Mesodermal cell (in vitro differentiated cells): ENCODE results near the gene FBXL15. TPM values are rescaled to one million over a fixed set of nuclear protein-coding genes. Genes with fewer than 3 reads are reported as not detected.

ENCODE experiments used
- H3K27ac ChIP-seq: 2 replicates; pipeline ENCODE4 v1.7.0; 2013; ENCODE audit warnings: mild to moderate bottlenecking, low read depth, low read length, moderate library complexity; ENCODE audit not compliant: severe bottlenecking
- H3K36me3 ChIP-seq: 2 replicates; pipeline ENCODE4 v1.7.1; 2013; ENCODE audit warnings: mild to moderate bottlenecking, low read length, moderate library complexity; ENCODE audit not compliant: control insufficient read depth, insufficient read depth
- H3K4me1 ChIP-seq: one replicate; pipeline ENCODE4 v1.7.1; 2013; ENCODE audit warnings: mild to moderate bottlenecking, low read length; ENCODE audit not compliant: insufficient read depth, control insufficient read depth, poor library complexity, severe bottlenecking
- H3K4me3 ChIP-seq: 2 replicates; pipeline ENCODE4 v1.7.0; 2013; ENCODE audit warnings: low read length, control low read depth, mild to moderate bottlenecking; ENCODE audit not compliant: insufficient read depth, poor library complexity, severe bottlenecking; ENCODE audit errors: extremely low read depth
- H3K9me3 ChIP-seq: 2 replicates; pipeline ENCODE4 v1.7.1; 2013; ENCODE audit warnings: mild to moderate bottlenecking, low read length, moderate library complexity; ENCODE audit not compliant: control insufficient read depth
- WGBS, 2 experiments: methylation state at CpG; one replicate each; pipeline ENCODE4 v1.1.5; 2013; ENCODE audit warnings: missing lambda C conversion rate in 2 of 2; ENCODE audit not compliant: insufficient coverage in 2 of 2; 5-methylcytosine and 5-hydroxymethylcytosine counted together
- polyA plus RNA-seq, 2 experiments: library from polyadenylated mRNA; stranded (reverse); fragments of 50-300 nt; gene quantifications; one replicate each; pipeline ENCODE4 v1.2.3, GENCODE V29; 2013

FBXL15 gene
- 9.8 TPM for polyA plus RNA-seq (2013, experiment 1 of 2)
- polyA plus RNA-seq (2013, experiment 2 of 2): 7.5 TPM

- Histone ChIP-seq H3K4me3 (peak within 1 kb of the TSS; percentile 78), H3K36me3 (peaks cover 16% of the 10 kb centered on the region), H3K27ac (peak within 1 kb of the TSS; percentile 81), H3K9me3 (no peaks in the 10 kb centered on the region), H3K4me1 (peaks cover 6% of the 10 kb centered on the region)
- 0 to 1% methylated on average over 60 to 65 of the region's 66 CpGs for WGBS, 2 experiments
Measured at GRCh38 chr10:102420714-102421506, at the start of gene FBXL15. Gene FBXL15 (plus strand): TSS chr10:102420836. CDS start chr10:102421130, 294 bp downstream.

- WGBS, 2 experiments: 95% methylated on average over 2 of the region's 2 CpGs; no CpG with 5 or more reads in 1 of the 2 experiments
- H3K36me3 ChIP-seq: peaks cover 92% of the 10 kb centered on the region
Measured at GRCh38 chr10:102371295-102371694, 49.3 kb upstream of the FBXL15 start.

GRCh38 chr10:102375250-102375649 is 45.4 kb upstream of the FBXL15 start:
- no peak overlapping the region for H3K4me3 ChIP-seq
- peaks cover 88% of the 10 kb centered on the region for H3K36me3 ChIP-seq
- H3K4me1 ChIP-seq: no peaks in the 10 kb centered on the region
- H3K27ac ChIP-seq: no peak overlapping the region
- peaks cover 4% of the 10 kb centered on the region for H3K9me3 ChIP-seq
- WGBS, 2 experiments: 89 to 93% methylated on average over 7 of the region's 7 CpGs

More at GRCh38 chr10:102371295-102371694, 49.3 kb upstream of the FBXL15 start:
- peaks cover 4% of the 10 kb centered on the region for H3K9me3 ChIP-seq
- no peak overlapping the region for H3K27ac ChIP-seq
- H3K4me3 ChIP-seq: no peak overlapping the region
- H3K4me1 ChIP-seq: no peaks in the 10 kb centered on the region

GRCh38 chr10:102375867-102376266 is 44.8 kb upstream of the FBXL15 start:
- H3K9me3 ChIP-seq: peaks cover 1% of the 10 kb centered on the region
- WGBS, 2 experiments: 83 to 88% methylated on average over 2 of the region's 2 CpGs
- no peak overlapping the region for H3K4me3 ChIP-seq
- H3K27ac ChIP-seq: no peak overlapping the region
- H3K36me3 ChIP-seq: peaks cover 85% of the 10 kb centered on the region
- H3K4me1 ChIP-seq: no peaks in the 10 kb centered on the region

GRCh38 chr10:102376901-102377300 is 43.7 kb upstream of the FBXL15 start:
- Histone ChIP-seq H3K4me1 (no peaks in the 10 kb centered on the region), H3K27ac (no peak overlapping the region), H3K4me3 (no peak overlapping the region), H3K36me3 (peaks cover 84% of the 10 kb centered on the region), H3K9me3 (no peaks in the 10 kb centered on the region)
- 97 to 98% methylated on average over 9 of the region's 12 CpGs for WGBS, 2 experiments

- peaks cover 75% of the 10 kb centered on the region for H3K36me3 ChIP-seq
- no peak overlapping the region for H3K4me3 ChIP-seq
- no peaks in the 10 kb centered on the region for H3K4me1 ChIP-seq
- no peaks in the 10 kb centered on the region for H3K9me3 ChIP-seq
- H3K27ac ChIP-seq: no peak overlapping the region
- WGBS, 2 experiments: 99% methylated on average over 6 of the region's 6 CpGs
Measured at GRCh38 chr10:102379383-102379782, 41.3 kb upstream of the FBXL15 start.

GRCh38 chr10:102381983-102382382 is 38.7 kb upstream of the FBXL15 start:
- H3K9me3 ChIP-seq: no peaks in the 10 kb centered on the region
- no peak overlapping the region for H3K27ac ChIP-seq
- peaks cover 53% of the 10 kb centered on the region for H3K36me3 ChIP-seq
- 95 to 99% methylated on average over 8 of the region's 9 CpGs for WGBS, 2 experiments
- no peak overlapping the region for H3K4me3 ChIP-seq
- no peaks in the 10 kb centered on the region for H3K4me1 ChIP-seq

- Histone ChIP-seq H3K27ac (no peak overlapping the region), H3K4me3 (no peak overlapping the region), H3K9me3 (no peaks in the 10 kb centered on the region), H3K4me1 (no peaks in the 10 kb centered on the region), H3K36me3 (peaks cover 49% of the 10 kb centered on the region)
- WGBS, 2 experiments: 100% methylated on average over 5 of the region's 8 CpGs
Measured at GRCh38 chr10:102382871-102383270, 37.8 kb upstream of the FBXL15 start.

- WGBS, 2 experiments: 61 to 76% methylated on average over 3 to 4 of the region's 6 CpGs
- Histone ChIP-seq H3K4me1 (no peaks in the 10 kb centered on the region), H3K9me3 (no peaks in the 10 kb centered on the region)
Measured at GRCh38 chr10:102384053-102384452, 36.6 kb upstream of the FBXL15 start.

GRCh38 chr10:102384606-102385429 is 35.8 kb upstream of the FBXL15 start:
- Histone ChIP-seq H3K9me3 (no peaks in the 10 kb centered on the region), H3K4me1 (no peaks in the 10 kb centered on the region), H3K27ac (no peak overlapping the region), H3K36me3 (peaks cover 29% of the 10 kb centered on the region), H3K4me3 (no peak overlapping the region)
- WGBS, 2 experiments: 79 to 92% methylated on average over 2 to 4 of the region's 4 CpGs

More at GRCh38 chr10:102384053-102384452, 36.6 kb upstream of the FBXL15 start:
- H3K36me3 ChIP-seq: peaks cover 37% of the 10 kb centered on the region
- no peak overlapping the region for H3K27ac ChIP-seq
- H3K4me3 ChIP-seq: no peak overlapping the region
